NCI-H524 treated with DMSO at 0.1 percent for 48 hours (cell line): Measurements from ENCODE around the gene ZNF425.
"Not testable (repeated sequence)": the region's sequence is repeated elsewhere in the genome, so short reads cannot be mapped to it uniquely, and the experiment has no call there.

Experiments
- DNase-seq: peaks from one replicate; lab custom pipeline; 2025; lab: John Stamatoyannopoulos, UW

ZNF425 gene

GRCh38 chr7:149130572-149131198 is 4.6 kb upstream of the ZNF425 start:
- no peak for DNase-seq

DNA sequence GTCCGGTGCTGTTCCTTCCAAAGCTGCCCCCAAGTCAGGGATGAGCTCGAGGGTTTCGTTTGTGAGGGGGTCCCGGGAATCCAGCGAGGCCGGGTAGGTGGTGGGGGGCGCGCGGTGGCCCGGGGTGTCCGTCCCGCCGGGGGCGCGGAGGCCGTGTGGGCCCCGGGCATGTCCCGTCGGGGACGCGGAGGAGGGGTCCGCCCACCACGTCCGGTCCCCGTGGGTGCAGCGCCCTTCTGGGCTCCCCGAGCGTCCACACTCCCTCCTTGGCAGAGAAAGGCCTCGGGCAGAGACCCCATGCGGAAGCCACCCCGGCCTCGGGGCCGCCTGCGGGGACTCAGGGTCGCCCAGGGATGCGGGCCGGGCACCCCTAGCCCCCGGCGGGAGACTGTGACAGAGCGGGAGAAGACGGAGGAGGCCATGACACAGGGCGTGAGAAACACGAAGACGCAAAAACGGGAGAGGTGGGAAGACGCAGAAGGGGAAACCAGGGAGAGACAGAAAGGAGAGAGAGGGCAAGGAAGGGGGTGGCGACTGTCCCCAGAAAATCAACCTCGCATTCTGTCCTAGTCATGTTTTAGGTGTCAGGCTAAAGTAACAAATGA is 640 bp upstream of the ZNF425 start:
- no peak for DNase-seq

DNA sequence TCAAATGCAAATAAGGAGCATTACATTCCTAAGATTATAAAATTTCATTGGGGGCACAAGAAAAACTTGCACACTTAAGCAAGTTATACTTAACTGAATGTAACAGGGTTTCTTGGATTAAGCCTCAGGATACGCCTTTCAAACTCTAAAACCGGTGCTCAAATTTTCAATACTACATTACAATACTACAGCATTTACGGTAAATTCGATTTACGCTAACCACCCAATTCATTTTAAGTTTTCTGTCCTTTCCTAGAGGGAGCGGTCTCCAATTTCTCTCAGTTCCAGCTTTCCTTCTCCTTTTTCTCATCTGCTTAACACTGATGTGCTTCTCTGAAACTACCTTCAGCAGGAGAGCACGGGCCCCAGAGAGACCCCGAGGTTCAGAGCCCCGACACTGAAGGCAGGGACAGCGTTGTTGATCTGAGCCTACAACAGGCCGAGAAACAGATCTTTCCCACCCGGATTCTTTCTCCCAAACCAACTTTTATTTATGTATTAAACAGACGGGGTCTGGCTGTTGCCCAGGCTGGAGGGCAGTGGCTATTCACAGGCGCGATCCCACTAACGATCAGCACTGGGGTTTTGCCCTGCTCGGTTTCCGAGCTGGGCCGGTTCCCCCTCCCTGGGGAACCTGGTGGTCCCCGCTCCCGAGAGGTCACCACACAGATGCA is 798 bp downstream of the ZNF425 start:
- DNase-seq = no peak

GRCh38 chr7:149109969-149110368 is 16.2 kb downstream of the ZNF425 start:
- DNase-seq = no peak

DNA sequence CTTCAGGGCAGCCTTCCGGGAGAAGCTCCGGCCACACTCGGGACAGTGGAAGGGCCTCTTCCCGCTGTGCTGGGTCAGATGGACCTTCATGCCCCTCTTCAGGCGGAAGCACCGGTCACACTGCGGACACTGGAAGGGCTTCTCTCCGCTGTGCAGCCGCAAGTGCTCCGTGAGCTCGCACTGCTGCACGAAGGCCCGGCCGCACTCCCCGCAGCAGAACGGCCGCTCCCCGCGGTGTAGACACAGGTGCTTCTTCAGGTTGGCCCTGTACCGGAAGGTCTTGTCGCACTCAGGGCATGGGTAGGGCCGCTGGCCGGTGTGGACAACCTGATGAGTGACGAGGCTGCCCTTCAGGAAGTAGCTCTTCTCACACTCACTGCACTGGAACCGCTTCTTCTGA is 21.4 kb downstream of the ZNF425 start:
- no peak for DNase-seq

DNA sequence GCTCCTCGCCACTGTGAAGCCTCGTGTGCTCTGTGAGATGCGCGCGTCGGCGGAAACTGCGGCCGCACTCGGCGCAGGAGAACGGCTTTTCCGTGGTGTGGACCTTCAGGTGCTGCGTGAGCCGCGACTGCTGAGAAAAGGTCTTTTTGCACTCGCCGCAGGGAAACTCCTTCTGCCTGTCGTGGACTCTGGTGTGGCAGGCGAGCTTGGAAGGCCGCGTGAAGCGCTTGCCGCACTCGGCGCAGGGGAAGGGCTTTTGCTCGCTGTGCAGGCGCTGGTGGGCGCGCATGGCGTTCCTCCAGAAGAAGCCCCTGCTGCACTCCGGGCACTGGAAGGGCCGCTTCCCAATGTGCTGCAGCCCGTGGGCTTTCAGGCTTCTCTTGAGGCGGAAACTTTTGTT is 21.9 kb downstream of the ZNF425 start:
- no peak for DNase-seq

DNA sequence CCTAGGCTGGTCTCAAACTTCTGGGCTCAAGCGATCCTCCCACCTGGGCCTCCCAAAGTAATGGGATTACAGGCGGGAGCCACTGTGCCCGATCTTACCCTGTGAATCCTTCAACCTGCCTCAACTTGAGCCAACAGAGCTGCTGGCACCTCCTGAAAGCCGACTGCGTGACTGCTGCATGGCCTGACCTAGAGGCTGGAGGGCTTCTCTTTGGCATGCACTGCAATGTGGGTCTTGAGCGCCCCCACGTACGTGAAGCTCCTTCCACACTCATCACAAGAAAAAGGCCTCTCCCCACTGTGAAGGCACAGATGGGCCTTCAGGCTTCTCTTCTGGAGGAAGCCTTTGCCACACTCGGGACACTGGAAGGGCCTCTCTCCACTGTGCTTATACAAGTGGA is 22.7 kb downstream of the ZNF425 start:
- DNase-seq = no peak

GRCh38 chr7:149102666-149103065 is 23.5 kb downstream of the ZNF425 start:
- no peak for DNase-seq

- DNase-seq = no peak
These were observed 25.3 kb downstream of the ZNF425 start for GRCh38 chr7:149100821-149101220.

GRCh38 chr7:149099058-149099457 is 27.1 kb downstream of the ZNF425 start:
- no peak for DNase-seq

DNA sequence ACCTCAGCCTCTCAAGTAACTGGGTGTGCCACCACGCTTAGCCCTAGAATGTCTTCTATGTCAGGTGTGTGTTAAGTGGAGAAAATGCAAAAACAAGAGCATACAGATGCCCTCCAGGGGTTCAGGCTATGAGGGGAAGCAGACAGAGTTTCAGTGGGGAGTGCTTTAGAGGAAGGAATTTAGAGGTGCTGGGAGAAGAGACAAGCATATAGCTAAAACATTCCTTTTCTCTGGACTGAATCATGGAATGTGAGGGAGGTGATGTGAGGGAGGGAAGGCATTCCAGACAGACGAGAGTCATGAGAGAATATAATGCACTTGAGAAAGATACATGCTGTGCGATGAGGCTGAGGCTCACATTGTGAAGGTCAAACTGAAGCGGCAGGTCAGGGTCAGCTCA is 29.0 kb downstream of the ZNF425 start:
- DNase-seq = no peak

DNA sequence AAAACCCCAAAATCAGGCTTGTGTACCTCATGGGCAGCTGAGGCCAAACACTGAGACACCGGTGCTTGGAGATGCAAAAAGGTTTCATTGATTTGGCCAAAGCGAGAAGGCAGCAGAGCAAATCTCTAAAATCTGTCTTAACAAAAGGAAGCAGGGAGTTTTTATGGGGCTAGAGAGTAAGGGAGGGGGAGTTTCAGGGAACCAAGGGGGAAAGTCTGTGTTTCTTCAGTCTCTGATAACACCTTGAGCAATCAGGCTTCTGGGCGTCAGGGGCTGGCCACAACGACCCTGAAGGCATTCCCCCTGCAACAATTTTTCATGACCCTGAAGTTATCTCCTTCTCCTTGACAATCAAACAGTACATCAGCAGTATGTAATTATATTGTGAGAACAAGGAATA is 32.9 kb downstream of the ZNF425 start:
- no peak for DNase-seq

GRCh38 chr7:149092244-149092643 is 33.9 kb downstream of the ZNF425 start:
- not testable (repeated sequence) for DNase-seq

DNA sequence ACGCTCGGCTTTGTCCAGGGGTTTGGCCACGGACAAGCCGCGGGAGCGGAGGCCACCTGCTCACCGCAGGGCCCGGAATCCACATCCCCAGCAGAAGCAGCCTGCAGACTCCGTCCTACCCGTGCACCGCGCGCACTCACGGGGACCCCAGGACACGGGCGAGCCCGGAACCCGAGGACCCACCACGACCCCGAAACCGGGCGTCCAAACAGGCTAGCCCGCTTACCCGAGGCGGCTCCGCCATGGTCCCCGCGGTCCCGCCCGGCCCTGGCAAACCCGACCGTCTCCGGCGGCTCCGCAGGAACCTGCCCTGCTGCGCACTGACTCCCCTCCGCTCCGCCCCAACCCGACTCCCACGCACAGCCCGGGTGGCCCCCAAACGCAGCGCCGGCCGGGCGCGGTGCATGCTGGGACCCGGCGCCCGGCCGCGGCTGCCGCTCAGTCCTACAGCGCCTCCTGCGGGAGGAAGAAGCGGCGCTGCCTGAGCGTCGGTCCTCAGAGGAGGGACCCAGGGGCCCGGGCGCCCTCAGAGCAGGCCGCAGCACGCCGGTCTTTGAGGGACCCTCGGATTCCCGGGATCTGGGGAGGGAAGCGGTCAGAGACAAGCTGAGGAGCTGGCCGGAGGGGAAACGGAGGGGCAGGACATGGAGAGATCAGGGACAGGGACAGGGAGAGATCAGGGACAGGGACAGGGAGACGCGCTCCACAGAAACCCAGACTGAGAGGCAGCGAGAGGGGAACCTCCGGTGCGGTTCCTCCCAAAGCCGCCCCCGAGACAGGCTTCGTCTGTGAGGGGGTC is 35.5 kb downstream of the ZNF425 start, which contains the start of gene ZNF786:
Gene ZNF786 (minus strand): TSS at position 322 of the 799 bp plus-strand sequence. CDS start 78 bp downstream, at position 244.
- no peak for DNase-seq

- no peak for DNase-seq
These were observed 38.7 kb downstream of the ZNF425 start for GRCh38 chr7:149087376-149087775.

GRCh38 chr7:149085866-149086265 is 40.3 kb downstream of the ZNF425 start:
- no peak for DNase-seq

DNA sequence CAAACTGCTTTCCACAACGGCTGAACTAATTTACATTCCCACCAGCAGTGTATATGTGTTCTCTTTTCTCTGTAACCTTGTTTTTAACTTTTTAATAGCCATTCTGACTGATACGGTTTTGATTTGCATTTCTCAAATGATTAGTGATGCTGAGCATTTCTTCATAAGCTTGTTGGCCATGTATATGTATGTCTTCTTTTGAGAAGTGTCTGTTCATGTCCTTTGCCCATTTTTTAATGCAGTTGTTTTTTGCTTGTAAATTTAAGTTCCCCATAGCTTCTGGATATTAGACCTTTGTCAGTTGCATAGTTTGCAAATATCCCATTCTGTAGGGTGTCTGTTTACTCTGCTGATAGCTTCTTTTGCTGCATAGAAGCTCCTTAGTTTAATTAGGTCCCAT is 41.7 kb downstream of the ZNF425 start:
- no peak for DNase-seq

DNA sequence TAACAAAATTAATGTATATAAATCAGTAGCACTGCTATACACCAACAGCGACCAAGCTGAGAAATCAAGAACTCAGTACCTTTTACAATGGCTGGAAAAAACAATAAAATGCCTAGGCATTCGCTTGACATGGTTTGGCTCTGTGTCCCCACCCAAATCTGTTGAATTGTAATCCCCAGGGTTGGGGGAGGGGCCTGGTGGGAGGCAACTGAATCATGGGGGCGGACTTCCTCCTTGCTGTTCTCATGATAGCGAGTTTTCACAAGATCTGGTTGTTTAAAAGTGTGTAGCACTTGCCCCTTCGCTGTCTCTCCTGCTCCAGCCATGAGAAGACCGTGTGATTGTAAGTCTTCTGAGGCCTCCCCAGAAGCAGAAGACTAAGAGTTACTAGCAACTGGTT is 44.2 kb downstream of the ZNF425 start:
- no peak for DNase-seq

- DNase-seq = no peak
These were observed 48.5 kb downstream of the ZNF425 start for GRCh38 chr7:149077594-149077993.

GRCh38 chr7:149075286-149075685 is 50.8 kb downstream of the ZNF425 start:
- DNase-seq = no peak

GRCh38 chr7:149074116-149074885 is 51.8 kb downstream of the ZNF425 start:
- no peak for DNase-seq

- no peak for DNase-seq
These were observed 53.7 kb downstream of the ZNF425 start for GRCh38 chr7:149072438-149072775.
